GM18858 (cell line): ENCODE measurements around the gene TRMT5.

Experiments used
- ATAC-seq: cut with Tn5 transposase; IDR thresholded peaks from one replicate; pipeline ENCODE4 v1.9.1; 2021; ENCODE audit not compliant: unreplicated experiment

TRMT5 gene

DNA sequence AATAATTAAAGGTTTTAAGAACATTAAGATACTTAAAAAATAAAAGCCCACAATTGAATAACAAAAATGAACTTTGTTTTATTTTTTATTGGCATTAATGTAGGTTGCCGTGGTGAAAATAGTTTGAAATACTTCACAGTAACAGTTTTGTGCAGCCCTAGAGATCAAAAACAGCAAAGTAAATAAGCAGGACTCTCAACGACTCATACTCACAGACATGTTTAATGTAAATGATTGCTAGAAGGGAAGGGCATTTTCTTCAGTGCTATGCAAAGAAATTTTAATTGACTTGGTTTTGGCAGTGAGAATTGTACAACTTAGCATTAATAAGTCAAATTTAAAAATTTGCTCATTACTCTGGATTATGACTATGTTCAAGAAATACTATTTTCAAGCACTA lies 16.0 kb downstream of the TRMT5 start:
- no peak for ATAC-seq

DNA sequence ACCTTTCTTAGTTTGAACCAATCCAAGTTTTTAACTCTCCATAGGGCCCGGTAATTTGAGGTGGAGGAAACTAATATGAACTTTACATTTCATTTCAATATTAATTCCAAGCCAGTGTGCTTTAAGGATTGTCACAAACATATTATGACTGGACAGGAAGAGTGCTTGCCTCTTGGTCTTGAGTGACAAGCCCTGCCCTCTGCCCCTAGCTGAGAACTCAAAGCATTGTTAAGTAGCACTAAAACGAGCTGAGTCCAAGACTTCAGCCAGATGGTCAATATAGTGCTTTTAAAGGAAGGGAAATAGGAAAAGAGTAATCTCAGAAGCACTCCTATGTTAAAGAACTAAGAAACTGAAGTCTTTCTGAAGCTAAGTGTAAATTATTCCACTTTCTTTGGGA lies 17.1 kb downstream of the TRMT5 start:
- no peak for ATAC-seq

GRCh38 chr14:60958146-60958545 lies 22.7 kb downstream of the TRMT5 start:
- no peak for ATAC-seq

- no peak for ATAC-seq
Measured at GRCh38 chr14:60956632-60957031, 24.2 kb downstream of the TRMT5 start.

DNA sequence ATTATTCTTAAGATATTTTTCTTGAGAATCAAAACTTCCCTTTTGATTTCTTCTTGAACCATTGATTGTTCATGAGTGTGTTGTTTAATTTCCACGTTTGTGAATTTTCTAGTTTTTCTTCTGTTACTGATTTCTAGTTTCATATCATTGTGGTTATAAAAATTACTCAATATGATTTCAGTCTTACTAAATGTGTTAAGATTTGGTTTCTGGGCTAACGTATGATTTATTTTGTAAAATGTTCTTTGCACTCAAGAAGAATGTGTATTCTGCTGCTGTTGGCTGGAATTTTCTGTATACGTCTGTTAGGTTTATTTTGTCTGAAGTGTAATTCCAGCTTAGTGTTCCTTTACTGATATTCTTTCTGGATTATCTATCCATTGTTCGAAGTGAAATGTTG lies 24.7 kb downstream of the TRMT5 start:
- ATAC-seq, result no peak

DNA sequence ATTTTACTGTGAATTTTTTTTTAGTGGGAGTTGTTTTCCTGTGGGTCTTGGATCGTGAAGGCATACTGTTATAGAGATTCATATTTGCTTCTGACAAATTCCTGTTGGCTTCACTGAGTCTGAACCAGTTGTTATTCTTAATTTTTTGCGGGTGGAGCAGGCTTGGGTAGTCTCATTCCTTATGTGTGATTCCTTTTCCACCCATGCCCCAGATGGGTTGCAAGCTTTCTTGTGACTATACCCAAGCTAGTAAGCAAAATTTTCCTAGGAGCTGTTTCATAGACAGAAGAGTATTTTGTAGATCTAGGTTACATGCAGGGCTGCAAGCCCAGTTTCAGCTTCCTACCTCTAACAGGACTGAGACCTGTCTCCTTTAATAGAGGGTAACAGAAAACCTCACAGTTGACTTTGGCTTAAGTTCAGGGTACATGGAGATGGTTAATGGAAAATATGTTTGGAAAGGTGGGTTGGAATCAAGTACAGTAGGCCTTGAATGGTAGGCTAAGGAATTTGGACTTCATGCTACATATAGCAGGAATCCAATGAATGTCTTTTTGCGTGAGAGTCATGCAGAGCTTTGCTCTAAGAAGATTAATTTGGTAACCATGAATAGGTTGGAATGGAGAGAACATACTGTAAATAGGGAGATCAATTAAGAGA lies 29.0 kb downstream of the TRMT5 start:
- ATAC-seq, result no peak

- no peak for ATAC-seq
Measured at GRCh38 chr14:60946773-60947172, 34.1 kb downstream of the TRMT5 start.

GRCh38 chr14:60945984-60946383 lies 34.9 kb downstream of the TRMT5 start:
- ATAC-seq, result no peak

- ATAC-seq, result no peak
Measured at GRCh38 chr14:60944204-60944603, 36.7 kb downstream of the TRMT5 start.

- ATAC-seq, result no peak
Measured at GRCh38 chr14:60943637-60944032, 37.2 kb downstream of the TRMT5 start.

DNA sequence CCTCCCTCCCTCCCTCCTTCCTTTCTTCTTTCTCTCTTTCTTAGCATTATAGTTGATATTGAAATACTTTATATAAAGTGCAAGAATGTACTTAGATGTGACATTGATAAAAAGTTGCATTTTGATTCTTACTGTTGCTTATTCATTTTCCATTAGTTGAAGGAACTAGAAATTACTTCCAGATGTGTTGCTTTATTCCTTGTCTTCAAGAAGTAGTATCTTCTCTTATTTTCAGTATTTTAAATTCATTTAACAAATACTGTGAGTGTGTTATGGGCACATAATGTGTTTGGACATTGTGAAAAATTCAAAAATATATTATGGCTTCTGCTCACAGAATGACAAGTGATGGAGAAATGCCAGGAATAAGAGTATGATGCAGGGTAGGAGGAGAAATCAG lies 45.6 kb downstream of the TRMT5 start:
- no peak for ATAC-seq

DNA sequence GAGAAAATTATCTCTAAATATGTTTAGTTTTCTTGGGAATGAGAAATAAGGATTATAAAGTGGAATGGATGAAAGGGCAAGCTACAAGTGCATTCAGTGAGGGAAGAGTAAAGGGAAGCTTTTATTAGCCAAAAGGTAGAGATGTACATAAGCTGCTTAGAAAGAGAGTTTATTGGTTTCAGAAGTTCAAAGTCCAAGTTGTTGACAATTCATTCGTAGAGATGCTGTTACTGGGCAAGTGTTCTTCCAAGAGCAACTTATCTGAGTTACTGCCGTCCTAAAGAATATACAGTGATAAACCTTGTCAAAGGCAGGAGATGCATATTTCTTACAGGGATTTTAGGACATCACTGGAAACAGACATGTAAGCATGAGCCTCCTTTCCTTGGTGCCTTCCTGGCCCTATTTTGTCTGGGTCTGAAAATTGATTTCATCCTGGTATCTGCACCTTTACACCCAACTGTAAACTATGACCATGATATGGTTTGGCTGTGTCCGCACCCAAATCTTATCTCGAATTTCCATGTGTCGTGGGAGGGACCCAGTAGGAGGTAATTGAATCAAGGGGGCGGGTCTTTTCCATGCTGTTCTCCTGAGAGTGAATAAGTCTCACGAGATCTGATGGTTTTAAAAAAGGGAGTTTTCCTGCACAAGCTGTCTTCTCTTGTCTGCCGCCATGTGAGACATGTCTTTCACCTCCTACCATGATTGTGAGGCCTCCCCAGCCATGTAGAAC lies 46.8 kb downstream of the TRMT5 start:
- no peak for ATAC-seq

DNA sequence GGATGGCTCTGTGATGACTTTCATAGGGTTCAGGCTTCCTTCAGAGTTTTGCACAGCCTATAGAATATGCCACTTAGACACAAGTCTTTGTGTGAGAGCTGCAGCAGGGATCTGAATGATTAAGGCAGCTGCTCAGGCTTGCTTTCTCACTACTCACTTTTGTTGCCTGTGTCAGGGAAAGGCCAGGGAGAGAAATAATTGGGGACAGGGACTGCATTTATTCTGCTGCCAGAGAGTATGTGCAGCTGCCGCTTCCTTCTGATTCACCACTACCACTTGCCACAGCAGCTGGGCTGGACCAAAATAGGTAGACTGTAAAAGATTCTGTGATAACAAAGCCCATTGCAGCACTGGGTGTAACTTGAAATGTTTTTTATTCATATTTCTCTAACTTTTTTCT lies 49.7 kb downstream of the TRMT5 start:
- ATAC-seq, result no peak

DNA sequence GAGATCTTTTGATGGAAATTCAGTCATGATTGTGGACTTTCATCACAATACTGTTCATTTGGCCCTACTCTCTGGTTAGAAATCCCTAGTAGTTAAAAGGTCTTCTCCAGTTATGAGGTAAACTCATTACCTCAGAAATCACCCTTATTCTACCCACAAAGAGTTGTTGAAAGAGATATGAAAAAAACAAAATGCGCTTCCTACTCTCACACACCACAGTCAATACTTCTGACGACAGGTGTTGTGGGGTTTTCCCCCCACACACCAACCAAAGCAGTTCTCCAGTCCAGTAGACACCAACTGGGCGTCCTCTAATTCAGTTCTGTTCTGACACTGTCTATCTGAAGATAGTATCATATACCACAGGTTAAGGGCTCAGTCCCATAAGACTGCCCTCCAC lies 54.9 kb downstream of the TRMT5 start:
- peak; percentile 98 for ATAC-seq

DNA sequence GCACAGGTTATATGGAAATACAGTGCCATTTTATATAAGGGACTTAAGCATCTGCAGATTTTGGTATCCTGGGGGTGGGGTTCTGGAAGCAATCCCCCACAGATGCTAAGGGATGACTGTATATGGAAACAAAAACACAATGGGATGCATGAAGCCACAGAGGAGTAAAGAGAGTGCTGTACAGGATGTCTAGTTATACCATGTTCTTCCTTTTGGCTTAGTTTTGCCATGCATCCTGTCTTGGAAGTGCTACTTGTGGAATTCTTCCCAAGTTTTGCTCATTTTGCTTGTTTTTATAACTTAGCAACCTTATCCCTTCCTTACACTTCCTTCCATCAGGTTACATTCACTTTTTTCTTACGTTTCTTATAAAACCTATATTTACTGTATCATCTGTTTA lies 55.6 kb downstream of the TRMT5 start:
- ATAC-seq, result no peak

DNA sequence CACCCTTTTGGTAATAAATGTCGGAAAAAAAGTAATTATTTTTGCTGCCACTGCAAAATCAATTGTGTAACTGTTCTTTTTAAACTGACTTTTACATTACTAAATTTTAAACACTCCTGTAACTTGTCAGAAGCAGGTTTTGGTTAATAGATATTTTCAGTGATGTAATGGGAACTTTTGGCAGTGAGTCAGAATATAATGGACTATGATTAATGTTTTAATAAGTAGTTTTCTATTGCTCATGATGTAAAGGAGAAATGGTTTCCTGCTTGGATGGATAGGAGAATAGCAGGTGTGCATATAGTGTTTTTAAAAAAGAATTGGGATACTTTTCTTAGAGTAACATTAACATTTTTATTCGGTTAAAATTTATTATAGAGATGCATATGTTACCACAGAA lies 58.8 kb downstream of the TRMT5 start:
- ATAC-seq, result no peak
